DOHH2 (cell line): Measurements from ENCODE around the gene LTB.

Experiments
- H3F3A ChIP-seq: fragments of 200-600 bp; sonication (generic), shearing (Covaris generic); 2 replicates; pipeline ENCODE4 v1.6.0; 2016; ENCODE audit warnings: antibody characterized with exemption, mild to moderate bottlenecking; ENCODE audit not compliant: control insufficient read depth, insufficient read depth
- H3K27ac ChIP-seq: fragments of 200-600 bp; sonication (generic); 2 replicates; pipeline ENCODE4 v1.5.1; 2014; ENCODE audit warnings: low read depth, mild to moderate bottlenecking, low read length, moderate library complexity
- H3K27me3 ChIP-seq: fragments of 200-600 bp; sonication (generic); 2 replicates; pipeline ENCODE4 v1.6.1; 2014; ENCODE audit warnings: mild to moderate bottlenecking, low read length, mixed read lengths; ENCODE audit not compliant: control insufficient read depth
- H3K36me3 ChIP-seq: fragments of 200-600 bp; sonication (generic); 2 replicates; pipeline ENCODE4 v1.6.1; 2014; ENCODE audit warnings: mild to moderate bottlenecking, low read length, moderate library complexity, mixed read lengths; ENCODE audit not compliant: control insufficient read depth
- H3K4me1 ChIP-seq: fragments of 200-600 bp; sonication (generic); 2 replicates; pipeline ENCODE4 v1.6.1; 2014; ENCODE audit warnings: mild to moderate bottlenecking, low read length, mixed read lengths; ENCODE audit not compliant: control insufficient read depth
- H3K4me2 ChIP-seq: fragments of 200-600 bp; sonication (generic); 2 replicates; pipeline ENCODE4 v1.6.0; 2014; ENCODE audit warnings: mild to moderate bottlenecking, low read length, moderate library complexity
- H3K4me3 ChIP-seq: fragments of 200-600 bp; sonication (generic); 2 replicates; pipeline ENCODE4 v1.5.1; 2014; ENCODE audit warnings: mild to moderate bottlenecking, low read length, mixed read lengths
- H3K79me2 ChIP-seq: fragments of 200-600 bp; sonication (generic); 2 replicates; pipeline ENCODE4 v1.6.1; 2014; ENCODE audit warnings: mild to moderate bottlenecking, low read length, mixed read lengths; ENCODE audit not compliant: control insufficient read depth
- H3K9me2 ChIP-seq: fragments of 200-600 bp; sonication (generic); replicated peaks from 2 replicates; pipeline ENCODE4 v1.6.1; 2014; ENCODE audit warnings: mild to moderate bottlenecking, low read length, mixed read lengths; ENCODE audit not compliant: control insufficient read depth
- H3K9me3 ChIP-seq: fragments of 200-600 bp; sonication (generic); 2 replicates; pipeline ENCODE4 v1.6.1; 2014; ENCODE audit warnings: antibody characterized with exemption, low read length, mixed read lengths; ENCODE audit not compliant: control insufficient read depth, insufficient read depth
- H4K20me1 ChIP-seq: fragments of 200-600 bp; sonication (generic); 2 replicates; pipeline ENCODE4 v1.6.0; 2014; ENCODE audit warnings: low read depth, mild to moderate bottlenecking, antibody characterized with exemption, low read length, moderate library complexity; ENCODE audit not compliant: control insufficient read depth, insufficient read depth
- CTCF ChIP-seq: fragments of 200-600 bp; sonication (generic); IDR thresholded peaks from one replicate; pipeline ENCODE4 v1.5.1; 2014; ENCODE audit warnings: antibody characterized with exemption, mild to moderate bottlenecking, low read depth, low read length; ENCODE audit not compliant: poor library complexity, severe bottlenecking
- EZH2phosphoT487 ChIP-seq: fragments of 200-600 bp; sonication (generic); IDR thresholded peaks from 2 replicates; pipeline ENCODE4 v1.6.1; 2017; ENCODE audit warnings: borderline replicate concordance, mild to moderate bottlenecking, antibody characterized with exemption, low read length, moderate library complexity, mixed read lengths

LTB gene

GRCh38 chr6:31530659-31531058, 51.6 kb downstream of the LTB start:
- Histone ChIP-seq H3K79me2 (peaks cover 23% of the 10 kb centered on the region), H3K4me2 (no peak overlapping the region), H3K4me1 (no peaks in the 10 kb centered on the region), H3K9me3 (no peaks in the 10 kb centered on the region), H3K27me3 (no peaks in the 10 kb centered on the region), H3K9me2 (no peaks in the 10 kb centered on the region), H3K27ac (no peak overlapping the region), H3F3A (peaks cover 52% of the 10 kb centered on the region), H3K36me3 (peaks cover 67% of the 10 kb centered on the region), H3K4me3 (no peak overlapping the region), H4K20me1 (peaks cover 23% of the 10 kb centered on the region)
- TF ChIP-seq CTCF (no peak), EZH2phosphoT487 (no peak)
